ENCODE measurements around the gene FRG2.
"Not testable (repeated sequence)": the region's sequence is repeated elsewhere in the genome, so short reads cannot be mapped to it uniquely, and the experiment has no call there.

FRG2 gene

DNA sequence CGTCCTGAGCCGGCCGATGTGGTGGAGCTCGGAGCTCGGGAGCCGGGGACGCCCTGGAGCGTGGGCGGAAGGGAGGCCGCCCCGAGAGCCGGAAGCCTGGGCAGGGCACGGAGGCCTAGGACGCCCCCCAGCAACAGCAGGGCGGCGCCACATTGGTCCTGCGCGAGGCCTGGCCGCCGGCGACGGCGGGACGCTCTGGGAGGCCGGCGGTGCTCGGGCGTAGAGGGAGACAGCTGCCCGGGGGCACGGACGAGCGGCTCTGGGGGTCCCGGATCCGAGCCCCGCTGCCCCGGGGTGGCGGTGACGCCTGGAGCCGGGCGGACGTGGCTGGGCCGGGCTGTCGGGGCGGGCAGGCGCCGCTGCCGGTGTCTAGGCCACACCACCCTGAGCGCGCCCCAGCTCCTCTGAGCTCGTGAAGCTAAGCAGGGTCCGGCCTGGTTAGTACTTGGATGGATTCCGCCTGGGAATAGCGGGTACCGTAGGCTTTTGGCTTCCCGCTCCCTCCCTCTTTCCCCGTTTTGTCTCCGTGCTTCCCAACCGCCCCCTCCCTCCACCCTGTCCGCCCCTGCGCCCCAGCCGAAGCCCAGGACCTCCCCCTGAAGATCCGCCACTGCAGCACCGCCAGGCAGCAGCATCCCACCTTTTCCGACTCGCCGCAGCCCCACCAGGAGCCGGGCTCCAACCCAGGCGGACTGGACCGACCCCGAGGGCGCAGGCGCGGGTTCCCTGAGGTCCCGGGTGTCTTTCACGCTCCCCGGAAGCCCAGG is 12.1 kb downstream of the FRG2 start:
- DNase-seq (ENCODE audit: insufficient read length, low spot score) (no peak), FAIRE-seq (no peak)
- no peak for TF ChIP-seq CTCF (IDR thresholded peaks at IDR 0.05; ENCODE audit: insufficient read depth, missing control alignments)

DNA sequence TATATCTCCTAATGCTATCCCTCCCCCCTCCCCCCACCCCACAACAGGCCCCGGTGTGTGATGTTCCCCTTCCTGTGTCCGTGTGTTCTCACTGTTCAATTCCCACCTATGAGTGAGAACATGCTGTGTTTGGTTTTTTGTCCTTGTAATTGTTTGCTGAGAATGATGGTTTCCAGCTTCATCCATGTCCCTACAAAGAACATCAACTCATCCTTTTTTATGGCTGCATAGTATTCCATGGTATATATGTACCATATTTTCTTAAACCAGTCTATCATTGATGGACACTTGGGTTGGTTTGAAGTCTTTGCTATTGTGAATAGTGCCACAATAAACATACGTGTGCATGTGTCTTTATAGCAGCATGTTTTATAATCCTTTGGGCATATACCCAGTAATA is 37.1 kb downstream of the FRG2 start:
- DNase-seq (ENCODE audit: insufficient read length, low spot score); FAIRE-seq: not testable (repeated sequence)

GRCh38 chr4:189988877-189989431 is 38.1 kb downstream of the FRG2 start:
- no peak for DNase-seq (ENCODE audit: insufficient read length, low spot score)
- TF ChIP-seq CTCF (IDR thresholded peaks at IDR 0.05; ENCODE audit: insufficient read depth, missing control alignments): no peak
- no peak for FAIRE-seq

- not testable (repeated sequence) for FAIRE-seq; DNase-seq (ENCODE audit: insufficient read length, low spot score)
Measured at GRCh38 chr4:189985651-189986243, 41.3 kb downstream of the FRG2 start.

- not testable (repeated sequence) for DNase-seq (ENCODE audit: insufficient read length, low spot score); FAIRE-seq
Measured at GRCh38 chr4:189984661-189985060, 42.4 kb downstream of the FRG2 start.

GRCh38 chr4:189983916-189984526 is 43.0 kb downstream of the FRG2 start:
- FAIRE-seq; DNase-seq (ENCODE audit: insufficient read length, low spot score): not testable (repeated sequence)

- FAIRE-seq (no peak), DNase-seq (ENCODE audit: insufficient read length, low spot score) (no peak)
- TF ChIP-seq CTCF (IDR thresholded peaks at IDR 0.05; ENCODE audit: insufficient read depth, missing control alignments): no peak
Measured at GRCh38 chr4:189981970-189982369, 45.1 kb downstream of the FRG2 start.

DNA sequence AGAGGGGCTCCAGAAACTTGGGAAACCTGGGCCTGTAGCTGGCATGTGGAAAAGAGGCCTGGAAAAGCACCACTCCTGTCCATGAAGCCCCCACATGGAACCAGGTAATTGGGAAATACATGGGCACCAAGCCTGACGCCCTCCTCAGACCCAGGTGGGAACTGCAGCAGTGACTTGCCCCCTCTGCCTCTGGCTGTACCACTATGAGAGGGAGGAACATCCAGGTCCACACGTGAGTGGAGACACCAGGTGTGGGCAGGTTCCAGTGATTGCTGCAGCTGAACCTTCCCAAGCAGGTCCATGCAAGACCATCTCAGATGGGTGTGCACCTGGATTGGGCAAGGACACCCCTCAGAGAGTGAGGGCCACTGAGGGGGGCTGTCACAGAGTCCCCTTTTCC is 46.8 kb downstream of the FRG2 start:
- not testable (repeated sequence) for DNase-seq (ENCODE audit: insufficient read length, low spot score); FAIRE-seq

- TF ChIP-seq CTCF (IDR thresholded peaks at IDR 0.05; ENCODE audit: insufficient read depth, missing control alignments): no peak
- FAIRE-seq (no peak), DNase-seq (ENCODE audit: insufficient read length, low spot score) (no peak)
Measured at GRCh38 chr4:189979196-189980047, 47.6 kb downstream of the FRG2 start.
